Bronchial epithelial cell (primary cell): ENCODE measurements around the gene CCDC80. TPM values are rescaled to one million over a fixed set of nuclear protein-coding genes. Genes with fewer than 3 reads are reported as not detected.

Source experiments
- DNase-seq: peaks from one replicate; pipeline ENCODE4 v3.0.0-alpha.2; 2010; ENCODE audit warnings: low read depth
- FAIRE-seq: peaks from 2 replicates; lab custom pipeline; 2011; peaks lifted over from hg19 to GRCh38; lab: Jason Lieb, UNC
- H3K27me3 ChIP-seq: 2 replicates; pipeline ENCODE4 v1.5.1; 2011; ENCODE audit warnings: low read length; ENCODE audit not compliant: control insufficient read depth, insufficient read depth
- H3K36me3 ChIP-seq: 2 replicates; pipeline ENCODE4 v1.5.1; 2011; ENCODE audit warnings: low read length; ENCODE audit not compliant: control insufficient read depth, insufficient read depth
- H3K4me3 ChIP-seq: 2 replicates; pipeline ENCODE4 v1.5.1; 2011; ENCODE audit warnings: mild to moderate bottlenecking, low read depth, low read length, control low read depth
- total RNA-seq: library from RNA; depleted of rRNA; stranded (reverse); fragments of >200 nt; gene quantifications from 2 replicates; pipeline ENCODE4 v1.2.1, GENCODE V29; 2014
- TF ChIP-seq, protein P1 (sequence below): IDR thresholded peaks from 2 replicates; pipeline ENCODE4 v1.5.1; 2011; ENCODE audit warnings: mild to moderate bottlenecking, moderate library complexity, low read length, control low read depth, inconsistent platforms; ENCODE audit not compliant: insufficient read depth, severe bottlenecking

The CCDC80 gene
- total RNA-seq, 1 donor from 2014 or later: 8.2 TPM

- no peaks in the 10 kb centered on the region for H3K27me3 ChIP-seq
- DNase-seq: peak; percentile 70
- FAIRE-seq: no peak
- no peak overlapping the region for H3K4me3 ChIP-seq
- no peaks in the 10 kb centered on the region for H3K36me3 ChIP-seq
- TF ChIP-seq, protein P1, sequence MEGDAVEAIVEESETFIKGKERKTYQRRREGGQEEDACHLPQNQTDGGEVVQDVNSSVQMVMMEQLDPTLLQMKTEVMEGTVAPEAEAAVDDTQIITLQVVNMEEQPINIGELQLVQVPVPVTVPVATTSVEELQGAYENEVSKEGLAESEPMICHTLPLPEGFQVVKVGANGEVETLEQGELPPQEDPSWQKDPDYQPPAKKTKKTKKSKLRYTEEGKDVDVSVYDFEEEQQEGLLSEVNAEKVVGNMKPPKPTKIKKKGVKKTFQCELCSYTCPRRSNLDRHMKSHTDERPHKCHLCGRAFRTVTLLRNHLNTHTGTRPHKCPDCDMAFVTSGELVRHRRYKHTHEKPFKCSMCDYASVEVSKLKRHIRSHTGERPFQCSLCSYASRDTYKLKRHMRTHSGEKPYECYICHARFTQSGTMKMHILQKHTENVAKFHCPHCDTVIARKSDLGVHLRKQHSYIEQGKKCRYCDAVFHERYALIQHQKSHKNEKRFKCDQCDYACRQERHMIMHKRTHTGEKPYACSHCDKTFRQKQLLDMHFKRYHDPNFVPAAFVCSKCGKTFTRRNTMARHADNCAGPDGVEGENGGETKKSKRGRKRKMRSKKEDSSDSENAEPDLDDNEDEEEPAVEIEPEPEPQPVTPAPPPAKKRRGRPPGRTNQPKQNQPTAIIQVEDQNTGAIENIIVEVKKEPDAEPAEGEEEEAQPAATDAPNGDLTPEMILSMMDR: no peak
Measured at GRCh38 chr3:112654492-112654891, 13.5 kb upstream of the CCDC80 start.

- no peaks in the 10 kb centered on the region for H3K27me3 ChIP-seq
- H3K4me3 ChIP-seq: no peak overlapping the region
- TF ChIP-seq, protein P1: no peak
- peak; percentile 84 for DNase-seq
- FAIRE-seq: no peak
- no peaks in the 10 kb centered on the region for H3K36me3 ChIP-seq
Measured at GRCh38 chr3:112653881-112654300, 12.9 kb upstream of the CCDC80 start.

DNA sequence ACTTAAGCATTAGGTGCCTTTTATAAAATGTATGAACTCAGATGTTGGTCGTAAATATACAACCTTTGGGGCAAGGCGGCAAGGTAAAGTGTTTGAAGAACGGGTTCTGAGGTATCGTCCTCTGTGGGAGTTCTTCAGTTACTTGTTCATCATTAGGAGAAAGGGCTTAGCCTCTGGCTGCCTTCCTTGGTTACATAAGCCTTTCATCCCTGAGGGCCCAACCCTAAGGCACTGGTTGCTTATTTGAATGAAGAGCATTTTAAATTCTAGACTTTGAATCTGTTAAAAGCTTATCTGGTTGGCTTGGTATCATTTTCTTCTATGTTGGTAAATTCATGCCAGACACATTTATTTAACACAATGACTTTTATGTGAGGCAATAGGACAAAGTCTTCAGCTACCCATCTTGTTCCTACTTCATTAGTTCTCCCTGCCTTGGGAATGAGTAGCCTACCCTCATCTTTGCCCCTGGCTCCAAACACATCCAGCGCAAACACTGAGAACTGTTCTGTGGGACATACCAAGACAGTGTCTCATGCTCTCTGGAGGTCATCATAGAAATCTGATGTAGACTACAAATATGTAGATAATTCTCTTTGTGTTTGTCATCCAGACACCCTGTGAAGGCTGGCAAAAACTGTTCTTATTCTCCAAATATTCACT, 12.4 kb upstream of the CCDC80 start:
- Histone ChIP-seq H3K27me3 (no peaks in the 10 kb centered on the region), H3K36me3 (no peaks in the 10 kb centered on the region), H3K4me3 (no peak overlapping the region)
- TF ChIP-seq, protein P1: no peak
- FAIRE-seq: no peak
- DNase-seq: peak; percentile 94

DNA sequence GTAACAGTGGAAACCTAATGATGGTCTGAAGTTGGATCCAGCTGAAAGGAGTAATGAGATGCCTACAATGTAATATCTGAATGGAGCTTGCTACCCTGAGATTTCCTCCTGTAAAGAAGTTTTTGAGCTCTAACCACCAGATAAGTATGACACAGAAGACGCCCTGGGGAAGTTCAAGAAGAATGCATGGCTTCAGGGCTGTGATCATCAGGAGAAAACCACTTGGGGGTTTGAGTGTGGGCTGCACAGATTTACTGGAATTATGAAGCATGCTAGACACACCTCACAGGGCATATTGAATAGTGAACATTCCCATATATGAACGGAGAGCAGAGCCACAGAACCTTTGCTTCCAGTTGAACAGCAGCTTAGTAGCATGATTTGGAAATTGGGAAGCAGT, 10.6 kb upstream of the CCDC80 start:
- Histone ChIP-seq H3K4me3 (no peak overlapping the region), H3K27me3 (no peaks in the 10 kb centered on the region), H3K36me3 (no peaks in the 10 kb centered on the region)
- DNase-seq (no peak), FAIRE-seq (no peak)
- TF ChIP-seq, protein P1: no peak

DNA sequence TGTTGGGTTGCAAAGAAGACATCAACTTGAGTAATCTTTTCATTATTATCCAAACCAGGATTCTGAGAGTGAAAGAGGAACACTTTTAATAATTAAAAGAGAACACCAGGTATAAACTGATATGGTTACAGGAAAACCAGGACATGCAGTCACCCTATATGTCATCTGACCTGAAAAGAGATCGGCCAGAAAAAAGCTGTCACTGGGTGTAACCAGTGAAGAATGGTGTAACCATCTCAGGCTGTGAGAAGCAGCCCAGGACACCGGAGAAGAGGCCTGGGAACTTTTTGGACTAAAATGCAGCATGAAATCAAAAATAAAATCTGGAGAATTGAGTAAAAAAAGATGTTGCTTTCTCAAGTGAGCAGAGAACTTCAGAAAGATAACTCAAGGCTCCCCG, 10.1 kb upstream of the CCDC80 start:
- Histone ChIP-seq H3K36me3 (no peaks in the 10 kb centered on the region), H3K27me3 (no peaks in the 10 kb centered on the region), H3K4me3 (no peak overlapping the region)
- DNase-seq (no peak), FAIRE-seq (no peak)
- TF ChIP-seq, protein P1: no peak

DNA sequence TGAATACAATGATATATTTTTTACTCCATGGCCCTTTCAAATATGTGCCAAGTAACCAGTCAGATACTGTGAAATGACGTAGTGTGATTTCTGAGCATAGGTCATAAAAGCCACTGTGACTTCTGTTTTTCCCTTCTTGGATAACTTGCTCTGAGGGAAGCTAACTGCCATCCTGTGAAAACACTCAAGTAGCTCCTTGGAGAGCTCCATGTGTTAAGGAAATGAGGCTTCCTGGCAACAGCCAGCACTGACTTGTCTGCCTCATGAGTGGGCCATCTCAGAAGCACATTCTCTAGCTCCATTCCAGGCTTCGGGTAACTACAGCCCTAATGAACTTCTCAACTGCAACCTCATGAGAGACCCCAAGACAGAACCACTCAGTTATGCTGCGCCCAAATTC, 9.5 kb upstream of the CCDC80 start:
- Histone ChIP-seq H3K4me3 (no peak overlapping the region), H3K36me3 (no peaks in the 10 kb centered on the region), H3K27me3 (no peaks in the 10 kb centered on the region)
- no peak for FAIRE-seq
- peak; percentile 74 for DNase-seq
- TF ChIP-seq, protein P1: no peak
